HepG2 (cell line): ENCODE results near the gene DEPDC5. TPM values are rescaled to one million over a fixed set of nuclear protein-coding genes. Genes with fewer than 3 reads are reported as not detected.

Experiments used
- ARID2 ChIP-seq: sonication (generic); formaldehyde crosslinking; IDR thresholded peaks from 2 replicates; pipeline ENCODE4 v1.8.1; 2022; ENCODE audit warnings: mild to moderate bottlenecking, missing genetic modification reagents, borderline replicate concordance
- CEBPZ ChIP-seq: IDR thresholded peaks from 2 replicates; pipeline ENCODE4 v1.6.1; 2012; ENCODE audit warnings: low read length, improper control_type of control experiment
- CTCF ChIP-seq: sonication (generic); formaldehyde crosslinking; IDR thresholded peaks from 2 replicates; pipeline ENCODE4 v1.5.0; 2020; ENCODE audit warnings: mild to moderate bottlenecking, missing genetic modification reagents, moderate library complexity
- GFI1 ChIP-seq: sonication (generic); formaldehyde crosslinking; IDR thresholded peaks from 2 replicates; pipeline ENCODE4 v1.5.0; 2020; ENCODE audit warnings: missing genetic modification reagents, mild to moderate bottlenecking, borderline replicate concordance
- KAT2B ChIP-seq: fragments of 150-350 bp; IDR thresholded peaks from 2 replicates; pipeline ENCODE4 v1.6.1; 2014; ENCODE audit warnings: low read depth, low read length, borderline replicate concordance
- NFE2L2 ChIP-seq: fragments of 150-350 bp; IDR thresholded peaks from 2 replicates; pipeline ENCODE4 v1.6.1; 2014; ENCODE audit warnings: low read length
- POLR2A ChIP-seq, 2 experiments: IDR thresholded peaks; 2 replicates each; pipeline ENCODE4 v1.6.1; 2011; ENCODE audit warnings: low read depth in 2 of 2, low read length in 2 of 2, mild to moderate bottlenecking in 1 of 2, moderate library complexity in 1 of 2; ENCODE audit not compliant: insufficient read depth in 1 of 2
- RBM22 ChIP-seq: fragments of 200-400 bp; formaldehyde crosslinking; optimal IDR thresholded peaks from 2 replicates; pipeline ENCODE3; 2017; ENCODE audit warnings: mild to moderate bottlenecking, low read length, moderate library complexity
- RORA ChIP-seq: sonication (generic); formaldehyde crosslinking; IDR thresholded peaks from 2 replicates; pipeline ENCODE4 v1.5.0; 2020; ENCODE audit warnings: mild to moderate bottlenecking, missing genetic modification reagents, moderate library complexity
- SALL1 ChIP-seq: sonication (generic); formaldehyde crosslinking; IDR thresholded peaks from 2 replicates; pipeline ENCODE4 v1.8.0; 2022; ENCODE audit warnings: mild to moderate bottlenecking, missing genetic modification reagents
- SOX6 ChIP-seq, 2 experiments: fragments of 450-650 bp in 1 of 2; sonication (generic) in 1 of 2; formaldehyde crosslinking in 1 of 2; IDR thresholded peaks; 2 replicates each; pipeline versions ENCODE4 v1.4.0 to v1.6.1; 2017 to 2020; ENCODE audit warnings: antibody characterized with exemption in 1 of 2, mild to moderate bottlenecking in 1 of 2, missing genetic modification reagents in 1 of 2
- THAP8 ChIP-seq: sonication (generic); formaldehyde crosslinking; IDR thresholded peaks from 2 replicates; pipeline ENCODE4 v1.5.1; 2020; ENCODE audit warnings: missing genetic modification reagents, mild to moderate bottlenecking, borderline replicate concordance
- YEATS4 ChIP-seq: sonication (generic); formaldehyde crosslinking; IDR thresholded peaks from 2 replicates; pipeline ENCODE4 v1.4.0; 2020; ENCODE audit warnings: missing genetic modification reagents, borderline replicate concordance
- ZBTB4 ChIP-seq: sonication (generic); formaldehyde crosslinking; IDR thresholded peaks from 2 replicates; pipeline ENCODE4 v1.4.0; 2020; ENCODE audit warnings: missing genetic modification reagents, mild to moderate bottlenecking, borderline replicate concordance
- ZNF143 ChIP-seq: sonication (generic); formaldehyde crosslinking; IDR thresholded peaks from 2 replicates; pipeline ENCODE4 v1.4.0; 2020; ENCODE audit warnings: missing genetic modification reagents
- ZNF234 ChIP-seq: sonication (generic); formaldehyde crosslinking; conservative IDR thresholded peaks from 2 replicates; pipeline ENCODE4 v1.5.1; 2020; ENCODE audit warnings: mild to moderate bottlenecking, missing genetic modification reagents
- ZNF468 ChIP-seq: sonication (generic); formaldehyde crosslinking; IDR thresholded peaks from 2 replicates; pipeline ENCODE4 v1.8.0; 2022; ENCODE audit warnings: mild to moderate bottlenecking, moderate library complexity, missing genetic modification reagents
- ZNF556 ChIP-seq: sonication (generic); formaldehyde crosslinking; IDR thresholded peaks from 2 replicates; pipeline ENCODE4 v1.4.0; 2020; ENCODE audit warnings: mild to moderate bottlenecking, missing genetic modification reagents, borderline replicate concordance
- ZNF558 ChIP-seq: sonication (generic); formaldehyde crosslinking; IDR thresholded peaks from 2 replicates; pipeline ENCODE4 v1.9.0; 2022; ENCODE audit warnings: mild to moderate bottlenecking, missing genetic modification reagents, borderline replicate concordance
- ZNF841 ChIP-seq: sonication (generic); formaldehyde crosslinking; IDR thresholded peaks from 2 replicates; pipeline ENCODE4 v1.8.1; 2023; ENCODE audit warnings: missing genetic modification reagents, borderline replicate concordance
- polyA plus RNA-seq, 8 experiments: library from polyadenylated mRNA; depleted of rRNA in 3 of 8; stranded (reverse) in 7 of 8; unstranded in 1 of 8; fragments of >200 nt; fragmentation: Illumina TruSeq in 4 of 8; extraction: Trizol in 4 of 8; gene quantifications; 2 replicates each; pipeline versions ENCODE4 v1.2.1 to v1.2.3, GENCODE V29; 2011 to 2016; ENCODE audit warnings: low read depth in 4 of 8, missing spikeins in 1 of 8, mixed read lengths in 1 of 8; ENCODE audit not compliant: insufficient read depth in 1 of 8
- total RNA-seq, 5 experiments: library from RNA; depleted of rRNA; stranded (reverse); fragments of >200 nt; fragmentation: Illumina TruSeq; extraction: Trizol; gene quantifications; 2 replicates each; pipeline ENCODE4 v1.2.3, GENCODE V29; 2016; ENCODE audit warnings: low read depth in 1 of 5

DEPDC5 gene
- total and polyA plus RNA-seq, 2 of the 13 experiments (the other 11 are each of a cell fraction or from before 2014, with no cell fraction given), result 9.8 to 12.4 TPM

- TF ChIP-seq ZNF468 (CRISPR knock-in tag) (no peak), SOX6 (IDR thresholded peaks at IDR 0.05) (no peak), SOX6 (CRISPR knock-in tag; IDR thresholded peaks at IDR 0.05) (peak; percentile 76), ZNF556 (CRISPR knock-in tag) (peak; percentile 62; the same call in 1 of the 2 replicates), YEATS4 (CRISPR knock-in tag) (peak; percentile 93), ZNF841 (CRISPR knock-in tag) (no peak), POLR2A (IDR thresholded peaks at IDR 0.05; ENCODE audit: insufficient read depth in 1 of 2, low read depth in 2 of 2, low read length in 2 of 2) (peak; percentile 85 to 89), SALL1 (CRISPR knock-in tag) (peak; percentile 90), RBM22 (no peak), ZNF234 (no peak), ARID2 (CRISPR knock-in tag) (no peak), NFE2L2 (no peak), GFI1 (CRISPR knock-in tag) (no peak; the same call in 1 of the 2 replicates), ZNF143 (CRISPR knock-in tag) (no peak), CTCF (CRISPR knock-in tag) (peak; percentile 31; the same call in 1 of the 2 replicates), ZNF558 (CRISPR knock-in tag) (peak; percentile 9; the same call in 1 of the 2 replicates), CEBPZ (no peak), THAP8 (CRISPR knock-in tag) (no peak), RORA (CRISPR knock-in tag) (no peak), KAT2B (no peak), ZBTB4 (CRISPR knock-in tag) (0 out of 2 replicates have a peak, but pooled peaks have one; percentile 41)
Observed at GRCh38 chr22:31749636-31750364, 4.0 kb upstream of the DEPDC5 start, which contains the start of gene PRR14L (continued).
